ENCODE results near the gene GJA3.

- TF ChIP-seq, protein P1, sequence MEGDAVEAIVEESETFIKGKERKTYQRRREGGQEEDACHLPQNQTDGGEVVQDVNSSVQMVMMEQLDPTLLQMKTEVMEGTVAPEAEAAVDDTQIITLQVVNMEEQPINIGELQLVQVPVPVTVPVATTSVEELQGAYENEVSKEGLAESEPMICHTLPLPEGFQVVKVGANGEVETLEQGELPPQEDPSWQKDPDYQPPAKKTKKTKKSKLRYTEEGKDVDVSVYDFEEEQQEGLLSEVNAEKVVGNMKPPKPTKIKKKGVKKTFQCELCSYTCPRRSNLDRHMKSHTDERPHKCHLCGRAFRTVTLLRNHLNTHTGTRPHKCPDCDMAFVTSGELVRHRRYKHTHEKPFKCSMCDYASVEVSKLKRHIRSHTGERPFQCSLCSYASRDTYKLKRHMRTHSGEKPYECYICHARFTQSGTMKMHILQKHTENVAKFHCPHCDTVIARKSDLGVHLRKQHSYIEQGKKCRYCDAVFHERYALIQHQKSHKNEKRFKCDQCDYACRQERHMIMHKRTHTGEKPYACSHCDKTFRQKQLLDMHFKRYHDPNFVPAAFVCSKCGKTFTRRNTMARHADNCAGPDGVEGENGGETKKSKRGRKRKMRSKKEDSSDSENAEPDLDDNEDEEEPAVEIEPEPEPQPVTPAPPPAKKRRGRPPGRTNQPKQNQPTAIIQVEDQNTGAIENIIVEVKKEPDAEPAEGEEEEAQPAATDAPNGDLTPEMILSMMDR (IDR thresholded peaks at IDR 0.05 in 4 of 5, conservative IDR thresholded peaks at IDR 0.05 in 1 of 5), result no peak
- TF ChIP-seq POLR2A (IDR thresholded peaks at IDR 0.05), result no peak
These were observed 58.2 kb downstream of the GJA3 start for GRCh38 chr13:20102525-20103180.
